GM21367 (cell line): ENCODE measurements around the gene LIMCH1.
"Not testable (repeated sequence)": the region's sequence is repeated elsewhere in the genome, so short reads cannot be mapped to it uniquely, and the experiment has no call there.

Experiments used
- ATAC-seq: cut with Tn5 transposase; IDR thresholded peaks from one replicate; pipeline ENCODE4 v1.9.1; 2021; ENCODE audit not compliant: unreplicated experiment

Gene LIMCH1, protein sequence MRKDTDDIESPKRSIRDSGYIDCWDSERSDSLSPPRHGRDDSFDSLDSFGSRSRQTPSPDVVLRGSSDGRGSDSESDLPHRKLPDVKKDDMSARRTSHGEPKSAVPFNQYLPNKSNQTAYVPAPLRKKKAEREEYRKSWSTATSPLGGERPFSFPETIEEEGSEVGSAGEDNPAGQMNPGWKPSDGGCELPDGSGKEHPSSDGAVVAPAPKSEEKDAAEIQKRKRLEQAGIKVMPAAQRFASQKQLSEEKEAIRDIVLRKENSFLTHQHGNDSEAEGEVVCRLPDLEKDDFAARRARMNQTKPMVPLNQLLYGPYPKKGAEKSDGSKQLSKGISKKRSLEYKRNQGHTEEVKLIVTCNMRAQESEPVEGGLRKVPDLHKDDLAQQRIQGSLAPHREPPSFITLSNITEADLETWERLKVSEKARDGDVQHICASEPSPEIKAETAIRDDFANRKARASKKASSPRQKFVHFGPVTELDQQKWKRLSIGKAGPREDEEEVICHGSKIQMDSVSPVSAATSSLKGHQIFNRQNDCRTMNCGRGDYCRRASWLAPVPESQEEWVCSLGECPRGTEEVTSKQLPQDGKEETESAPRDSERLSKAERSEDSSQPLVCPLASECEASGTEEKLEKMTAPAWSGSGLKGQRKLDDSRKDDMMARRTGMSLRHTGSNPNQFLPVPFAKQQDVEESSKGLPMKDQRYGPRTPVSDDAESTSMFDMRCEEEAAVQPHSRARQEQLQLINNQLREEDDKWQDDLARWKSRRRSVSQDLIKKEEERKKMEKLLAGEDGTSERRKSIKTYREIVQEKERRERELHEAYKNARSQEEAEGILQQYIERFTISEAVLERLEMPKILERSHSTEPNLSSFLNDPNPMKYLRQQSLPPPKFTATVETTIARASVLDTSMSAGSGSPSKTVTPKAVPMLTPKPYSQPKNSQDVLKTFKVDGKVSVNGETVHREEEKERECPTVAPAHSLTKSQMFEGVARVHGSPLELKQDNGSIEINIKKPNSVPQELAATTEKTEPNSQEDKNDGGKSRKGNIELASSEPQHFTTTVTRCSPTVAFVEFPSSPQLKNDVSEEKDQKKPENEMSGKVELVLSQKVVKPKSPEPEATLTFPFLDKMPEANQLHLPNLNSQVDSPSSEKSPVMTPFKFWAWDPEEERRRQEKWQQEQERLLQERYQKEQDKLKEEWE (N-terminal part only)

DNA sequence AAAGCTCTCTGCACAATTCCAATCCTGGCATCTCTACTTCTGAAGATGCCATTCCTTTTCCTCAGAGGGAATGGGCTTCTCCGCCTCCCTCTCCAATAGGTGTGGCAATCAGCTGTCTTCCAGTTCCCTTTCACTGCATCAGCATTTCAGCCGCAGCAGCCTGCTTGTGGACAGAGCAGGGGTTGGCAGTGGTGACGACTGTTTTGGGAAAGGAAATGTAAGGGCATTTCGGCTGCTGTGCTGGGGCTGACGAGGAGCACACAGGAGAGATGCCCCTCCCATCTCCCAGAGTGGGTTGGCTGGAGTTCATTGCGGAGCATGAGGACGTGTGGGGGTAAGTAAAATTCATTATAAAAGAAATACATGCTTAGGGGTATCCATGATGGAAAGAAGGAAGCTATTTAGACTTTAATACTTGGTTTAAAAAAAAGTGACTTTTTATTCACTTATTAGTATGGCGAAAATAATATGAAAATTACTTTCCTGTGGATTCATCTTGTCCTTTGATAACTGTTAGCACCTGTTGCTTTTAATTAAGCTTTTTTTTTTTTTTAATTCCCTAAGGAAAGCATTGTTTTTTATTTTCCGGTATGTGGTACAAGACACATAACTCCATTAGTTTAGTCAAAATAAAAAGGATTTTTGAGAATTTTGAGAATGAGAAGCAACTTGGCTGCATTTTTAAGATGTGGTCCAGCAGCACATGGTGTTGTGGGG lies at the start of gene LIMCH1:
Gene LIMCH1 (plus strand): TSS at position 141 of the 717 bp plus-strand sequence. CDS start 67,839 bp downstream, outside the sequence.
- no peak for ATAC-seq

DNA sequence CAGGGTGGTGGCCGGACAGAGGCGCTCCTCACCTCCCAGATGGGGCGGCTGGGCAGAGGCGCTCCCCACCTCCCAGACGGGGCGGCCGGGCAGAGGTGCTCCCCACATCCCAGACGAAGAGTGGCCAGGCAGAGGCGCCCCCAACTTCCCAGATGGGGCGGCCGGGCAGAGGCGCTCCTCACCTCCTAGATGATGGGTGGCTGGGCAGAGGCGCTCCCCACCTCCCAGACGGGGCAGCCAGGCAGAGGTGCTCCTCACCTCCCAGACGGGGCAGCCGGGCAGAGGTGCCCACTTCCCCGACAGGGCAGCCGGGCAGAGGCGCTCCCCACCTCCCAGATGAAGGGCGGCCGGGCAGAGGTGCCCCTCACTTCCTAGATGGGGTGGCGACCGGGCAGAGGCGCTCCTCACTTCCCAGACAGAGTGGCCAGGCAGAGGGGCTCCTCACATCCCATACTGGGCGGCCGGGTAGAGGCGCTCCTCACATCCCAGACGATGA lies 46.8 kb upstream of the LIMCH1 start:
- ATAC-seq = not testable (repeated sequence)

DNA sequence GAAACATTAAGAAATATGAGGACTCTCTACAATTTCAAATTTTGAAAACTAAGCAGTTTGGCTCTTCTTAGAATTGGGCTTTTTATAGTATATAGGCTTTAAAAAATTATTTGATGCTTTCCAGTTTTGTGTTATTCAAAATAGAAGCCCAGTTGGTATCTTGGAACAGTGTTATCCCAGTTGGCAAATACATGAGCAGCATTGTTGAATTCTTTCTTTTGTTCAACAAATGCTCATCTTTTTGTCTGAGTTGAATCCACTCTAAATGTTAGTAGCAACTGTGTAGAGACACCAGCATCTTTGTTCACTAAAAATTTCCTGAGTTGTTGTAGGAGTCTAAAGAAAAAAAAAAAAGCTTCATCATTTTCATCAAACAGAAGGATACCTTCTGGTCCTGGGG lies 41.0 kb upstream of the LIMCH1 start:
- ATAC-seq = no peak

DNA sequence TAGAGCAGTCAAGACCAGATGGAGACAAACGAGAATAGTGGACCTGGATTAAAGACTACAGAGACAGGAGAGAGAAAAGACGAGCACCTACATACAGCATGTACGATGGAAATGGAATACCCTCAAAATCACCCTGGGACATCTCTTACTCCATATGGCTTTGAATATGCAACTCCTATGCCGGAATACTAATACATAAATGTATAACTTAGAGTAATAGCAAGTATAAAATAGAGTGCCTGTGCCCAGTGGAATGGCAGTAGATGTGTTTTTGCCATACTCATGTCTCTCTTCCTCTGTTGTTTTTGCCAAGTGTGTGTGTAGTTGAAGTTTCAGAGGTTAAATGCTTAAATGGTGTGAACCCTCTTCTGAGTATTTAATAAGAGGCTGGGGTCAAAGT lies 39.8 kb upstream of the LIMCH1 start:
- no peak for ATAC-seq

DNA sequence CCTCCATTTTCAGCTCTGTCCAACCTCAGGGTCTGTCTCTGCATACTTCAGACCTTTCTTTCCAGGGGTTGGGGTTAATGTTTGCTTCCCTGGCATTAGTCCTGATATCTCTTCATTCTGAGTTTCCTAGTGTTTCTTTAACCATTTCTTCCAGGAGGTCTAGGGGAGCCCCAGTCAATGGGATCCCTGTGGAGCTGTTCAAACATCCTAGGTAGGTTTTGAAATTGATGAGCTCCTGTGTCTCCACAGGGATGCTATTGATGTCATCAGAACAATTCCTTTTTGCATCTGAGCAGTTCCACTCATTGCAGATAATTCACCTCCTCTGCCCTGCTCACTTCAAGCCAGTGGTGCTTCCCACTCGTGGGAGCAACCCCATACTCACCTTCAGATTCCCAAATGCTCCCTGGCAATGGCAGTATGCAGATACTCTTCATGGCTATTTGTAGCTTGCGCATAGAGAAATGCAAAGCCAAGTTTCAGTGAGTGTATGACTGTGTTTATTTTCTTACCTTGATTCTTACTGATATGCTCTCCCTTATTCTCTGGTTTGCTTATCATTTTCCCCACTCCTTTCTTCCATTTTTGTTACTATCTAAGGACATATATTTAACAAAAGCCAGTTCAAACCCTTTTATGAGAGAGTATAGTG lies 33.7 kb upstream of the LIMCH1 start:
- ATAC-seq = no peak

DNA sequence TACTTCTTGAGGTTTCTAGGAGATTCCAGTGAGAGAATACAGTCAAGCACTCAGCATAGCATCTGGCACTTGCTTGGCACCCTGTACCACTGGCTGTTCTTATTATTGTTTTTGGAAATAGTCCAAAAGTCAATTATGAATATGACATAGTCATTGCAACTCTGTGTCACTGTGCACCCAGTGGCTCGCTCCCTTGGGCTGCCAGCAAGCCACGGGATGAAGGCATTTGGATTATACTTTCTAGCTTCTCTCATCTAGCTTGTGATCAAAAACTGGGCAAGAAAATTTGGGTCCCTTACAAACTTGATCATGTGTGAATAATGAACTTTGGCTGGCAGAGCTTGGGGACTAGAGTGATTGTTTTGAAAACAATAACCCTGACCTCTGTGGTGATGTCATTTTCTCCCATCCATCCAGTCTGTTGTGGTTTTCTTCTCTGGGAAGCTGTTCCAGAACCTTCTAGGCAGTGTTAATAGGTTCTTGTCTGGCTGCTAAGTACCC lies 32.7 kb upstream of the LIMCH1 start:
- ATAC-seq = no peak

DNA sequence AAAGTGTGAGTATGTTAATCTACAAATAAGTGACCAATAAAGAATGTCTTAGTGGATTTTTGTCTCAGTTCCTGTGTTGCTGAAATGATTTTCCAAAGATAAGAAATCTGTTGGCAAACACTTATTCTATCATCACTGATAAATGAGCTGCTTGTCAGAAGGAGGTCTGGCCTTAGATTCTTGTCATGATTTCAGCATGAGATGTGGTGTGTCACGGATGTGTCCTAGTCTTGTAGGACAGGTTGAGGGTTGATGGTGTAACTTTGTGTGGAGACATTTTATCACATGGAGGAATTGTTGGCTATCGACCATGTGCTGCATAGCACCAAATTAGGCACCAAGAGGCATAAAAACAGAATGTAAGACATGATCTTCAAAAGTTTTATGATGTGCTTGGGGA lies 31.8 kb upstream of the LIMCH1 start:
- no peak for ATAC-seq

DNA sequence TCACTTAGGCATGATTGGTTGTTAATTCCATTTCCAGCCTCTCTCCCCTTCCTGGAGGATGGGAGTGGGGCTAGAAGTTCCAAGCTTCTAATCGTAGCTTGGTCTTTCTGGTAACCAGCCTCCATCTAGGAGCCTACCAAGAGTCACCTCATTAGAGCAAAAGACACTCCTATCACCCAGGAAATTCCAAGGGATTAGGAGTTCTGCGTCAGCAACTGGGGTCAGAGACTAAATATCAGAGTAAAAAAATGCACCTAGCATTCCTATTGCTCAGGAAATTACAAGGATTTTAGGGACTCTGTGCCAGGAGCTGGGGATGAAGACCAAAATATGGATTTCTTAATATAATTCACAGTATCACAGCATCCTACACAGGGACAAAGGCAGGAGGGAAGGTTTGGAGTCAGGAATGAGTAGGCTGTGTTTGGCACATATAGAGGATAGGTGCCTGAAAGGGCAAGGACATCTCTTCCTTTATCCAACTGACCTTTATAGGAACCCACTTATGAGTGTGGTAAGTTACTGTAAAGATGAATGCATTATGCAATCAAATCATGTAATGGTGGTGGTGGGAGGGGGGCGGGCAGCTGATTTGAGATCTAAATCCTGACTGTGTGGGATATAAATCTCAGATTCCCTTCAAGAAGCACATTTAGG lies 30.5 kb upstream of the LIMCH1 start:
- no peak for ATAC-seq

DNA sequence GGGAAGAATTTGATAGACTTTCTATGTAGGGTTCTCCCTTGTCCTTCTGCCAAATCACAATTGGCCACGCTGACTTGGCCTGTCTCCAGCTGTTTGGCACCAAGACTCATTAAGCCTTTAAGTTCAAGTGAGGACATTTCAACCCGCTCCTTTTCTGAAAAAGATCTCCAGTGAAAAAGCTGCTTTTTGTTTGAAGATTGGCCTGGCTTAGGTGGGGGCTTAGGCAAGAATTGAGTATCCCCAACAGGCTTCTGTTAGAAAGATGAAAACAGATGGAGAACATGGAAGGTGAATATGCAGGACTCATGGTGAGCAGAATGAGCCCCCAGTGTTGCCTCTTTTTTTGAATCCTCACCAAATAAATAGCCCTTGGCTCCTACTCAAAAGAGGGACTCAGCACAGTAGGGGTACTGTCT lies 28.5 kb upstream of the LIMCH1 start:
- ATAC-seq = no peak

DNA sequence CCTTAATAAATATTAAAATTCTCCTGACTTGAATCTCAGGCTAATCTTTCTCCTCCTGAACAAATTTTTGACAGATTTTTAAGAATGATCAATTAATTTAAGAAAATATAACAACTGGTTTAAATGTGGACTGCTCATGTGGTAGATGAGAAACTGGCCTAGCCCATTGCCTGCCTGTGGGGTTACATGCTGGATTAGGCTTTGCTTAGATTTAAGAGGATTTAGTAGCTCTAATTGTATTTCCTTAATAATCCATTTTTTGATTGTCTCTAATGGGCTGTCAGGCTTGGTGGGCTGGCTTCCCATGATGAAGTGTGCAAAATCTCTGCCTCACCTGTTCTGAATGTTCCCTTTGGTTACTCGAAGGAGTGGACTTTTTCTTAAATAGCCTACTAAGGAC lies 27.8 kb upstream of the LIMCH1 start:
- no peak for ATAC-seq

DNA sequence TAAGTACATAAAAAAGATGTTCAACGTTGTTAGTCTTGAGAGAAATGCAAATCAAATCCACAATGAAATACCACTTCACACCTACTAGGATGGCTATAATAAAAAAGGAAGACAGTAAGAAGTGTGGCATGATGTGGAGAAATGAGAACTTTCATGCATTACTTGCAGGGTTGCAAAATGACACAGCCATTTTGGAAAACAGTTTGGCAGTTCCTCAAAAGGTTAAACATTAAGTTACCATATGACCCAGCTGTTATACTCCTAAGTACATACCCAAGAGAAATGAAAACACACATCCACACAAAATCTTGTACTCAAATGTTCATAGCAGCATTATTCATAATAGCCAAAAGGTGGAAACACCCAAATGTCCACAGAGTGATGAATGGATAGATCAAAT lies 25.8 kb upstream of the LIMCH1 start:
- ATAC-seq = no peak

DNA sequence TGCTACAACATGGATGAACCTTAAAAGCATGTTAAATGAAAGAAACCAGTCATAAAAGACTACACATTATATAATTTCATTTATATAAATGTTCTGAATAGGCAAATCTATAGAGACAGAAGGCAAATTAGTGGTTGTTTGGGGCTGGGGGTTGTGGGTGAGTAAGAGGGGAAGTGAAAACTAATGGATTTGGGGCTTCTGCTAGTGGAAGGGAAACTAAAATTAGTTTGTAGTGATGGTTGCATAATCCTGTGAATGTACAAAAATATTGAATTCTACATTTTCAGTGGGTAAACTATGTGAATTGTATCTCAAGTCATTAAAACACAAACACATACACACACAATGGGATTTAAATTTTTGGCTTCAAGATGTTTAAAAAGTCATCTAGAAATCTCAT lies 25.4 kb upstream of the LIMCH1 start:
- no peak for ATAC-seq

DNA sequence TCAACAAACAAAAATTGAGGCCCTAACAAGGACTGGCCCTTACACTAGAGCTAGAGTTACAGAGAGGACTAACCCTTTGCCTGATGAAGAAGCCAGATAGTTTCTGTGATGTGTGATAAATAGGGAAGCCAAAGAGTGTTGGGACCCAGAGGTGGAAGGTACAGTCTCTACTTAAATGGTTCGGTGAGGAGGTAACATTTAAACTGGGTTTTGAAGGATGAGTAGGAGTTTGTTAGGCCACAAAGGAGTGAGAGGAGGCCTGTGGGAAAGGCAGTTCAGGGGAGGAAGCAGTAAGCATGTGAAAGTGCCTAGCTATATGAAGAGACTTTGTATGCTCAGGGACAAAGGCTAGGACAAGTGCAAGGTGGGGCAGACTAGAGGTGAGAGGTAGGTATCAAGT lies 23.8 kb upstream of the LIMCH1 start:
- no peak for ATAC-seq

DNA sequence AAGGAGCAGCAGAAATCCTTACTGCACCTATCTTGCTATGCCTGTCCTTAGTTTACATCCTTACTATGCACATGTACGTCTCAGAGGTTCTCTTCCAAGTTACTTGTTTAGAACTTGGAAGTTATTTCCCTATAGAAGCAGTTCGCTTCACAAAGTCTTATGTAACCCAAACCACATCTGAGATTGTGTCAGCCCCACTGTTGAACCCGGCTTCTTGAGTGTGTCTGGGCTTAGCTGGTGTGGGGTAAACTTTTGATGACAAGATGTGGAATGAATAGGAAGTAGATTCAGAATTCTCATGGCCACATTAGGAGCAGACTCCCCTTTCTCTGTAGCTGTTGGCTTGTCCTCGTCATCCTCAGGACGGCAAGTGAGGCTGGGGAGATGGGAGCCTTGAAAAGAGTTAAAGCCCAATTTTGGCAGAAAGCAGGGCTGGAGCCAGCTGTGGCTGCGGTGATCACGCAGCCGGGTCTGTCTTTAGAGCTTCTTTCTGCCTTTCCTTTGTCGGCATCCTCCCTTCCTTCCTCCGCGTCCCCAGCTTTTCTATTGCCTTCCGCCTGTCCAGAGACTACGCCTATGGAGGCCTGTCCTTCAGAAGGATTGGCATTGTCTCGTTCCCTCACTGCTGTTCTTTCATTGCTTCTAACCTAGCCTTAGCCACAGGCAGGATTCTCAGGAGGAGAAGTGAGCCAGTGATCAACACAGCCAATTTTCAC lies 23.0 kb upstream of the LIMCH1 start:
- ATAC-seq = no peak

DNA sequence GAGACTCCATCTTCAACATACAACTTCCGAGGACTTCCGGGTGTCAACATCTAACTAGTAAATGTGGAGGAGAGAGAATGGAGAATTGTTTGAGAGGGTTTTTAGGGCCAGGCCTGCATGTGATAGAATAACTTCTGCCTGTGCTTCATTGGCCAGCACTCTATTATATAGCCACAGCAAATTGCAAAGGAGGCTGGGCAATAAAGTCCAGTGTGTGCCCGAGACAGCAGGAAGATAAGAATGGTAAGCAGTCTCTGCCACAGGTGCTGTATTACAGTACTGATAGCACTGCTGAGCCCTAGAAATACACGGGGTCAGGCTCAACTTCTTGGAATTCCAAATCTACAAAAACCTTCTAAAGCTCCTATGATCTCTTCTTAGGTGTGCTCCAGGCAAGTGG lies 20.8 kb upstream of the LIMCH1 start:
- ATAC-seq = no peak

DNA sequence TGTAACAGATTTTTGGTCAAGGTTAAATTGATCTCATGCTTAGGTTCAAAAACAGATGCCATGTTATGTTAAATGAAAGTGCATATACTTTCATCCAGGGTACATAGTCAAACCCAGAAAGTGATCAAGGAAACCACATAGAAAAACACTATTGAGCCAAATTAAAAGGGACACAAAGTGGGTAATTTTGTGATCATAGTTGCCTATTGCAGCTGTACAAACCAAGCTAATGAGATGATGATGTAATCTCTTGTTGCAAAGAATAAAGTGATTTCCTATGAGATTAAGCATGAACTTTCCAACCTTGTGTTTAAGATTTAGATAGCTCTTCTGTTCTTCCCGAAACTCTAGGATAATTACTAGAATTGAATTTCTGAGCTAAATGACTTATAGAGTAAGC lies 20.2 kb upstream of the LIMCH1 start:
- no peak for ATAC-seq

DNA sequence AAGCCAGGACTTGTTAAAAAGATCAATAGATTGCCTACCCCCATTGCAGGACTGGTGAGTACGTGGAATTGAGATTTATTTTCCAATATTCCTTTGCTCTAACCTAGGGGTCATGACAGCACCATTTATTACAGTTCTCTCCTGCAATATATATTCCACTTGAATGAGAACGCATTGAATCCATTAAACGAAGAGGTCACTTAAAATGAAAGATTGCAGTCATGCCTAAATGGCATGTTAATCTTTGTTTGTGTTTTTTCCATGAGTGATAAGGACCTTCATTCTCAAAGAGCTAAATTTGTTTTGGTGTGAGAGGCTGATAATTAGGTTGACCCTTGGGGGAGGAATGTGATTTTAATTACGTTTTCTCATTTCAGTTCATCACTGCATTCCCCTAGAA lies 13.5 kb upstream of the LIMCH1 start:
- no peak for ATAC-seq

DNA sequence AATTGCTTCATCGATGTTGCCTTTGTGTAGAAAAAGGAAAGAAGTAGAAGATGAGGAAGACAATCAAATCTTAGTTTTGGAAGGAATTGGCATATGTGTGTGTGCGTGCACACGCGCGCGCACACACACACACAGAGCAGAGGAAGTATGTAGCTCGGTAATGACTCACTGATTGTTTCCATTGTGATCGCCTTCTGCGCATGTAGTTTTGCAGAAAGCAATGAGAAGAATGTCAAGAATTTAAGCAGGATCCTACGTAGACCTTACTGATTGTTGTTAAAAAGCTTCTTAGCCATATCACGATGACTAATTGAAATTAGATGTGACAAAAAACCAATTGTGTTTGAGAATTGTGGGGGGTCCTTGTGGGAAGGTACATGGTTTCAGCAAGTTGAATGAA lies 12.8 kb upstream of the LIMCH1 start:
- no peak for ATAC-seq

DNA sequence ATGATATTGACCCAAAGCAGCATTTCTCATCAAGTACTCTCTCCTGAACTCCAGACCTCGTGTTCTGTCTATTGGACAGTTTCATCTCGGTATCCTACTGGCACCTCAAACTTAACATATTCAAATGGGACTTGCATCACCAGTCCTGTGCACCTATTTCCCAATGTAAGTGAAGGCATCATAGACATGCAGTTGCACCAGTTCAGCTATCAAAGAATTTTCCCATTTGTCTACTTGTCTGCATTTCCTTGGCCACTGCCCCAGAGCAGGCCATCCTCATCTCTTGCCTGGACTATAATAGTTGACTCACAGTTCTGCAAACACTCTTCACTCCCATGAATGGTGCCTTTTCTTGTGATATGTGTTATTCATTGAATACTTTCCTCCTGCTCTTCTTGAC lies 11.3 kb upstream of the LIMCH1 start:
- no peak for ATAC-seq
